ENCODE data around the gene TRERF1. TPM values are rescaled to one million over a fixed set of nuclear protein-coding genes. Genes with fewer than 3 reads are reported as not detected.

The TRERF1 gene
- total RNA-seq, 1 donor from 2014 or later: 13.2 TPM

- no peak overlapping the region for H3K4me3 Mint-ChIP-seq
- H3K9me3 Mint-ChIP-seq: no peaks in the 10 kb centered on the region
- no peak for TF ChIP-seq CTCF (conservative IDR thresholded peaks at IDR 0.05)
- H3K27ac Mint-ChIP-seq: no peak overlapping the region
- no peaks in the 10 kb centered on the region for H3K27me3 Mint-ChIP-seq
- DNase-seq (ENCODE audit: extremely low spot score, unreplicated experiment): no peak
- peaks cover 15% of the 10 kb centered on the region for H3K4me1 Mint-ChIP-seq (ENCODE audit: unreplicated experiment)
- H3K36me3 Mint-ChIP-seq: peaks cover 5% of the 10 kb centered on the region
Observed at GRCh38 chr6:42349753-42350511, 101.8 kb downstream of the TRERF1 start.

GRCh38 chr6:42347456-42347855 lies 104.3 kb downstream of the TRERF1 start:
- Mint-ChIP-seq H3K4me3 (no peak overlapping the region), H3K27ac (no peak overlapping the region), H3K36me3 (peaks cover 5% of the 10 kb centered on the region), H3K9me3 (no peaks in the 10 kb centered on the region), H3K27me3 (no peaks in the 10 kb centered on the region), H3K4me1 (ENCODE audit: unreplicated experiment) (peaks cover 15% of the 10 kb centered on the region)
- DNase-seq (ENCODE audit: extremely low spot score, unreplicated experiment): no peak
- TF ChIP-seq CTCF (conservative IDR thresholded peaks at IDR 0.05): no peak

GRCh38 chr6:42345696-42346416 lies 105.9 kb downstream of the TRERF1 start:
- no peaks in the 10 kb centered on the region for H3K9me3 Mint-ChIP-seq
- no peak for DNase-seq (ENCODE audit: extremely low spot score, unreplicated experiment)
- peaks cover 13% of the 10 kb centered on the region for H3K4me1 Mint-ChIP-seq (ENCODE audit: unreplicated experiment)
- peaks cover 5% of the 10 kb centered on the region for H3K36me3 Mint-ChIP-seq
- H3K27ac Mint-ChIP-seq: no peak overlapping the region
- no peak for TF ChIP-seq CTCF (conservative IDR thresholded peaks at IDR 0.05)
- H3K4me3 Mint-ChIP-seq: no peak overlapping the region
- no peaks in the 10 kb centered on the region for H3K27me3 Mint-ChIP-seq

GRCh38 chr6:42344756-42345155 lies 107.0 kb downstream of the TRERF1 start:
- no peak for TF ChIP-seq CTCF (conservative IDR thresholded peaks at IDR 0.05)
- no peaks in the 10 kb centered on the region for H3K27me3 Mint-ChIP-seq
- H3K4me1 Mint-ChIP-seq (ENCODE audit: unreplicated experiment): peaks cover 5% of the 10 kb centered on the region
- H3K9me3 Mint-ChIP-seq: no peaks in the 10 kb centered on the region
- no peak for DNase-seq (ENCODE audit: extremely low spot score, unreplicated experiment)
- no peak overlapping the region for H3K4me3 Mint-ChIP-seq
- H3K36me3 Mint-ChIP-seq: peaks cover 5% of the 10 kb centered on the region
- H3K27ac Mint-ChIP-seq: no peak overlapping the region

GRCh38 chr6:42341771-42342553 lies 109.8 kb downstream of the TRERF1 start:
- H3K27me3 Mint-ChIP-seq: no peaks in the 10 kb centered on the region
- no peak for DNase-seq (ENCODE audit: extremely low spot score, unreplicated experiment)
- H3K4me1 Mint-ChIP-seq (ENCODE audit: unreplicated experiment): peaks cover 8% of the 10 kb centered on the region
- H3K9me3 Mint-ChIP-seq: no peaks in the 10 kb centered on the region
- H3K27ac Mint-ChIP-seq: no peak overlapping the region
- H3K36me3 Mint-ChIP-seq: no peaks in the 10 kb centered on the region
- H3K4me3 Mint-ChIP-seq: no peak overlapping the region
- TF ChIP-seq CTCF (conservative IDR thresholded peaks at IDR 0.05): no peak
